GM19452 (cell line): ENCODE data around the gene AP3S2.
"Not testable (repeated sequence)": the region's sequence is repeated elsewhere in the genome, so short reads cannot be mapped to it uniquely, and the experiment has no call there.

ENCODE experiments used
- ATAC-seq: cut with Tn5 transposase; IDR thresholded peaks from one replicate; pipeline ENCODE4 v1.9.1; 2021; ENCODE audit not compliant: unreplicated experiment

AP3S2 gene

GRCh38 chr15:89783861-89784685, 109.7 kb downstream of the AP3S2 start:
- ATAC-seq: no peak

- no peak for ATAC-seq
Observed at GRCh38 chr15:89783111-89783860, 110.5 kb downstream of the AP3S2 start.

GRCh38 chr15:89782619-89782950, 111.2 kb downstream of the AP3S2 start:
- not testable (repeated sequence) for ATAC-seq

- no peak for ATAC-seq
Observed at GRCh38 chr15:89781891-89782618, 111.7 kb downstream of the AP3S2 start.

- no peak for ATAC-seq
Observed at GRCh38 chr15:89781055-89781454, 112.7 kb downstream of the AP3S2 start.

- ATAC-seq: no peak
Observed at GRCh38 chr15:89780601-89781000, 113.2 kb downstream of the AP3S2 start.
